ENCODE data around the gene IRS1. TPM values are rescaled to one million over a fixed set of nuclear protein-coding genes. Genes with fewer than 3 reads are reported as not detected.

The IRS1 gene
- total RNA-seq, 1 donor from 2014 or later: 0.72 TPM

DNA sequence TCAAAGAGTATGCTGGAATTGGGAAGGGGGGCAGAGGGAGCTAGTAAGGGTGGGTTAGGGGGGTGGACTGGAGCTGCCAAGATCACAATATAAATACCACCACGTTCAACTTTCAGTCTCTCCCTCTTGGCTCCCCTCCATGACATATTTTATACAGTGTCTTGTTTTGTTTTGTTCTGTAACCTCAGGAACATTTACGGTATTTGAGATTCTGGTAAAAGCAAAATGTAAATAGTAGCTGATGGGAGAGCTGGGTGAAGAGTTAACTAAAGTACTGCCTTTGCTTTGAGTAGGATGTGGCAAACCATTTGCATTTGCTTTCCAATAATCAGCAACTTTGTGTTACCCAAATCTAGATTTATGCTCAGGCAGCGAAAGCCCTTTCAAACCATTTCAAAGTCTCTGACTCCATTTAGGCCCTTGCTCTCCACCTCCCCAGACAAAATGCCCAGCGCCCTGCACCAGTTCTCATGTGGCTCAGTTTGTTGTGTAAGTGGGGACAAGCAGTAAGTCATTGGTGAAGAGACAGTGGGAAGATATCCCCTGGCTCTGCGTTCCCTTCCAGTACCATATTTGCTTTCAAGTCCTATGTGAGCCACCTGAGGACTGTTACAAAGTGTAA, 17.4 kb downstream of the IRS1 start:
- H3K4me3 Mint-ChIP-seq (ENCODE audit: unreplicated experiment): no peak overlapping the region
- TF ChIP-seq, protein P1, sequence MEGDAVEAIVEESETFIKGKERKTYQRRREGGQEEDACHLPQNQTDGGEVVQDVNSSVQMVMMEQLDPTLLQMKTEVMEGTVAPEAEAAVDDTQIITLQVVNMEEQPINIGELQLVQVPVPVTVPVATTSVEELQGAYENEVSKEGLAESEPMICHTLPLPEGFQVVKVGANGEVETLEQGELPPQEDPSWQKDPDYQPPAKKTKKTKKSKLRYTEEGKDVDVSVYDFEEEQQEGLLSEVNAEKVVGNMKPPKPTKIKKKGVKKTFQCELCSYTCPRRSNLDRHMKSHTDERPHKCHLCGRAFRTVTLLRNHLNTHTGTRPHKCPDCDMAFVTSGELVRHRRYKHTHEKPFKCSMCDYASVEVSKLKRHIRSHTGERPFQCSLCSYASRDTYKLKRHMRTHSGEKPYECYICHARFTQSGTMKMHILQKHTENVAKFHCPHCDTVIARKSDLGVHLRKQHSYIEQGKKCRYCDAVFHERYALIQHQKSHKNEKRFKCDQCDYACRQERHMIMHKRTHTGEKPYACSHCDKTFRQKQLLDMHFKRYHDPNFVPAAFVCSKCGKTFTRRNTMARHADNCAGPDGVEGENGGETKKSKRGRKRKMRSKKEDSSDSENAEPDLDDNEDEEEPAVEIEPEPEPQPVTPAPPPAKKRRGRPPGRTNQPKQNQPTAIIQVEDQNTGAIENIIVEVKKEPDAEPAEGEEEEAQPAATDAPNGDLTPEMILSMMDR (IDR thresholded peaks at IDR 0.05; ENCODE audit: unreplicated experiment): no peak
- no peaks in the 10 kb centered on the region for H3K36me3 Mint-ChIP-seq (ENCODE audit: low read depth, unreplicated experiment)
- no peaks in the 10 kb centered on the region for H3K9me3 Mint-ChIP-seq (ENCODE audit: unreplicated experiment)
- no peak overlapping the region for H3K27ac Mint-ChIP-seq (ENCODE audit: unreplicated experiment)
- H3K4me1 Mint-ChIP-seq (ENCODE audit: unreplicated experiment): peaks cover 4% of the 10 kb centered on the region
- DNase-seq (ENCODE audit: low spot score): no peak
- H3K27me3 Mint-ChIP-seq (ENCODE audit: unreplicated experiment): no peaks in the 10 kb centered on the region

- Mint-ChIP-seq H3K27ac (ENCODE audit: unreplicated experiment) (no peak overlapping the region), H3K4me1 (ENCODE audit: unreplicated experiment) (no peaks in the 10 kb centered on the region), H3K4me3 (ENCODE audit: unreplicated experiment) (no peak overlapping the region), H3K27me3 (ENCODE audit: unreplicated experiment) (no peaks in the 10 kb centered on the region), H3K9me3 (ENCODE audit: unreplicated experiment) (no peaks in the 10 kb centered on the region), H3K36me3 (ENCODE audit: low read depth, unreplicated experiment) (no peaks in the 10 kb centered on the region)
- TF ChIP-seq, protein P1 (IDR thresholded peaks at IDR 0.05; ENCODE audit: unreplicated experiment): no peak
- no peak for DNase-seq (ENCODE audit: low spot score)
Measured at GRCh38 chr2:226780431-226780830, 19.2 kb downstream of the IRS1 start.

- H3K27me3 Mint-ChIP-seq (ENCODE audit: unreplicated experiment): no peaks in the 10 kb centered on the region
- no peak for DNase-seq (ENCODE audit: low spot score)
- no peak overlapping the region for H3K4me3 Mint-ChIP-seq (ENCODE audit: unreplicated experiment)
- TF ChIP-seq, protein P1 (IDR thresholded peaks at IDR 0.05; ENCODE audit: unreplicated experiment): no peak
- H3K9me3 Mint-ChIP-seq (ENCODE audit: unreplicated experiment): no peaks in the 10 kb centered on the region
- no peak overlapping the region for H3K27ac Mint-ChIP-seq (ENCODE audit: unreplicated experiment)
- peaks cover 4% of the 10 kb centered on the region for H3K36me3 Mint-ChIP-seq (ENCODE audit: low read depth, unreplicated experiment)
- peaks cover 10% of the 10 kb centered on the region for H3K4me1 Mint-ChIP-seq (ENCODE audit: unreplicated experiment)
Measured at GRCh38 chr2:226777611-226778010, 22.0 kb downstream of the IRS1 start.

- TF ChIP-seq, protein P1 (IDR thresholded peaks at IDR 0.05; ENCODE audit: unreplicated experiment): no peak
- DNase-seq (ENCODE audit: low spot score): no peak
- Mint-ChIP-seq H3K9me3 (ENCODE audit: unreplicated experiment) (no peaks in the 10 kb centered on the region), H3K4me1 (ENCODE audit: unreplicated experiment) (peaks cover 19% of the 10 kb centered on the region), H3K36me3 (ENCODE audit: low read depth, unreplicated experiment) (peaks cover 4% of the 10 kb centered on the region), H3K27me3 (ENCODE audit: unreplicated experiment) (peaks cover 1% of the 10 kb centered on the region), H3K27ac (ENCODE audit: unreplicated experiment) (no peak overlapping the region), H3K4me3 (ENCODE audit: unreplicated experiment) (no peak overlapping the region)
Measured at GRCh38 chr2:226776104-226776503, 23.5 kb downstream of the IRS1 start.

- Mint-ChIP-seq H3K36me3 (ENCODE audit: low read depth, unreplicated experiment) (peaks cover 4% of the 10 kb centered on the region), H3K4me1 (ENCODE audit: unreplicated experiment) (peaks cover 21% of the 10 kb centered on the region)
Measured at GRCh38 chr2:226775032-226775509, 24.5 kb downstream of the IRS1 start.

More at GRCh38 chr2:226775032-226775509, 24.5 kb downstream of the IRS1 start:
- Mint-ChIP-seq H3K9me3 (ENCODE audit: unreplicated experiment) (no peaks in the 10 kb centered on the region), H3K27ac (ENCODE audit: unreplicated experiment) (no peak overlapping the region), H3K4me3 (ENCODE audit: unreplicated experiment) (no peak overlapping the region), H3K27me3 (ENCODE audit: unreplicated experiment) (peaks cover 1% of the 10 kb centered on the region)
- DNase-seq (ENCODE audit: low spot score): no peak
- TF ChIP-seq, protein P1 (IDR thresholded peaks at IDR 0.05; ENCODE audit: unreplicated experiment): no peak

All from endothelial cell (in vitro differentiated cells).